ENCODE data around the gene F2. TPM values are rescaled to one million over a fixed set of nuclear protein-coding genes. Genes with fewer than 3 reads are reported as not detected.
A peak's percentile ranks its signal among the peaks of the same experiment; 100 is the strongest.

Gene F2
- total RNA-seq, 1 donor from 2014 or later = not detected

DNA sequence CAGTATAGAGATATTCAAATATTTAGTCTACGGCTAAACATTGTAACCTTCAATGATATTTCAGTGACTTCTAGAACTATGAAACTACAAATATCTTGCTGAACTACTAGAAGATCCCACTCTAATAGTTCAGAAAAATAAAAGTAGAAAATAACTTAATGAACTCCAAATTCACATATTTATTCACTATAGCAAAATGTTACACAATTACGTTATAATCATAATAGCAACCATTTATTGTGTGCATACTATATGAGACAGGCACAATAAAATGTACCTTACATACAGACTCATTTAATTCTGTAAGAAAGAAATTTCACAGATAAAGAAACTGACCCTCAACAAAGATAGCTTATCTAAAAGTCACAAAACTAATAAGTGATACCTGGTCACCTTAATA, 57.9 kb downstream of the F2 start:
- DNase-seq (ENCODE audit: low spot score) = no peak
- H3K9me3 Mint-ChIP-seq = no peaks in the 10 kb centered on the region
- no peak for TF ChIP-seq EZH2phosphoT487 (IDR thresholded peaks at IDR 0.05)
- TF ChIP-seq, protein P1, sequence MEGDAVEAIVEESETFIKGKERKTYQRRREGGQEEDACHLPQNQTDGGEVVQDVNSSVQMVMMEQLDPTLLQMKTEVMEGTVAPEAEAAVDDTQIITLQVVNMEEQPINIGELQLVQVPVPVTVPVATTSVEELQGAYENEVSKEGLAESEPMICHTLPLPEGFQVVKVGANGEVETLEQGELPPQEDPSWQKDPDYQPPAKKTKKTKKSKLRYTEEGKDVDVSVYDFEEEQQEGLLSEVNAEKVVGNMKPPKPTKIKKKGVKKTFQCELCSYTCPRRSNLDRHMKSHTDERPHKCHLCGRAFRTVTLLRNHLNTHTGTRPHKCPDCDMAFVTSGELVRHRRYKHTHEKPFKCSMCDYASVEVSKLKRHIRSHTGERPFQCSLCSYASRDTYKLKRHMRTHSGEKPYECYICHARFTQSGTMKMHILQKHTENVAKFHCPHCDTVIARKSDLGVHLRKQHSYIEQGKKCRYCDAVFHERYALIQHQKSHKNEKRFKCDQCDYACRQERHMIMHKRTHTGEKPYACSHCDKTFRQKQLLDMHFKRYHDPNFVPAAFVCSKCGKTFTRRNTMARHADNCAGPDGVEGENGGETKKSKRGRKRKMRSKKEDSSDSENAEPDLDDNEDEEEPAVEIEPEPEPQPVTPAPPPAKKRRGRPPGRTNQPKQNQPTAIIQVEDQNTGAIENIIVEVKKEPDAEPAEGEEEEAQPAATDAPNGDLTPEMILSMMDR (IDR thresholded peaks at IDR 0.05) = no peak
- TF ChIP-seq EZH2 (IDR thresholded peaks at IDR 0.05) = no peak
- no peaks in the 10 kb centered on the region for H3K4me1 ChIP-seq
- peaks cover 2% of the 10 kb centered on the region for H3K27me3 Mint-ChIP-seq (ENCODE audit: insufficient read depth, low read depth)
- H3K4me3 ChIP-seq = no peak overlapping the region
- H3K27ac ChIP-seq = no peak overlapping the region
- no peak overlapping the region for H2AFZ ChIP-seq (replicated peaks)
- H3K36me3 Mint-ChIP-seq = peaks cover 47% of the 10 kb centered on the region
- no peaks in the 10 kb centered on the region for H3K9me3 ChIP-seq (ENCODE audit: low read depth)
- H3K27me3 ChIP-seq = no peaks in the 10 kb centered on the region
- no peak overlapping the region for H3K27ac Mint-ChIP-seq
- H3K9ac ChIP-seq = no peak overlapping the region
- peaks cover 10% of the 10 kb centered on the region for H3K79me2 ChIP-seq (ENCODE audit: low read depth)
- no peaks in the 10 kb centered on the region for H3K4me1 Mint-ChIP-seq
- peaks cover 10% of the 10 kb centered on the region for H3F3A ChIP-seq (ENCODE audit: low read depth)
- peaks cover 6% of the 10 kb centered on the region for H4K20me1 ChIP-seq (ENCODE audit: low read depth)
- no peak overlapping the region for H3K4me2 ChIP-seq
- peaks cover 39% of the 10 kb centered on the region for H3K36me3 ChIP-seq
- no peak overlapping the region for H3K4me3 Mint-ChIP-seq

GRCh38 chr11:46778416-46778815, 59.4 kb downstream of the F2 start:
- Mint-ChIP-seq H3K36me3 (peaks cover 45% of the 10 kb centered on the region), H3K4me1 (no peaks in the 10 kb centered on the region), H3K27ac (no peak overlapping the region), H3K4me3 (no peak overlapping the region), H3K9me3 (no peaks in the 10 kb centered on the region), H3K27me3 (ENCODE audit: insufficient read depth, low read depth) (peaks cover 2% of the 10 kb centered on the region)
- H3K27ac ChIP-seq = no peak overlapping the region
- H3K4me3 ChIP-seq = no peak overlapping the region
- no peak overlapping the region for H3K9ac ChIP-seq
- H3K4me2 ChIP-seq = no peak overlapping the region
- H3K9me3 ChIP-seq (ENCODE audit: low read depth) = no peaks in the 10 kb centered on the region
- TF ChIP-seq EZH2phosphoT487 (IDR thresholded peaks at IDR 0.05) (no peak), EZH2 (IDR thresholded peaks at IDR 0.05) (no peak)
- TF ChIP-seq, protein P1 (IDR thresholded peaks at IDR 0.05) = no peak
- H3K36me3 ChIP-seq = peaks cover 43% of the 10 kb centered on the region
- peaks cover 10% of the 10 kb centered on the region for H3K79me2 ChIP-seq (ENCODE audit: low read depth)
- peaks cover 10% of the 10 kb centered on the region for H3F3A ChIP-seq (ENCODE audit: low read depth)
- H3K4me1 ChIP-seq = no peaks in the 10 kb centered on the region
- H3K27me3 ChIP-seq = no peaks in the 10 kb centered on the region
- DNase-seq (ENCODE audit: low spot score) = no peak
- no peak overlapping the region for H2AFZ ChIP-seq (replicated peaks)
- H4K20me1 ChIP-seq (ENCODE audit: low read depth) = peaks cover 4% of the 10 kb centered on the region

Small RNA genes lying within 50 kb of the gene (microRNA-seq; reads per million reads assigned to microRNA genes)
- 1.8 reads per million, percentile 4 among the genes with 10 or more reads in this experiment for gene MIR5582

Small RNA genes lying within 50 kb of the gene (small RNA-seq; reads per million reads assigned to genes)
- gene MIR5582 (not detected), gene RF00573 (not detected), gene SNORD67 (16.8 reads per million, percentile 96 among the genes with 10 or more reads in this experiment)

Other genes with a start within 250 kb of the F2 start
- 20.7 and 35.9 TPM in 2 replicates for gene AMBRA1, start 125.2 kb upstream of the F2 start, total RNA-seq (ENCODE audit: low replicate concordance)
- 4.6 and 5.3 TPM in 2 replicates for gene HARBI1, start 102.0 kb upstream of the F2 start, total RNA-seq (ENCODE audit: low replicate concordance)
- 75.4 and 88.5 TPM in 2 replicates for gene ATG13, start 101.7 kb upstream of the F2 start, total RNA-seq (ENCODE audit: low replicate concordance)
- gene ARHGAP1, start 18.6 kb upstream of the F2 start, total RNA-seq (ENCODE audit: low replicate concordance) = 8.1 and 11.8 TPM in 2 replicates
- 2.8 and 10.7 TPM in 2 replicates for gene ZNF408, start 18.2 kb upstream of the F2 start, total RNA-seq (ENCODE audit: low replicate concordance)
- 196 and 247 TPM in 2 replicates for gene CKAP5, start 127.1 kb downstream of the F2 start, total RNA-seq (ENCODE audit: low replicate concordance)
- gene LRP4, start 199.3 kb downstream of the F2 start, total RNA-seq (ENCODE audit: low replicate concordance) = 9.2 and 12.0 TPM in 2 replicates
- gene CSTPP1, start 217.5 kb downstream of the F2 start, total RNA-seq (ENCODE audit: low replicate concordance) = 32.7 and 51.7 TPM in 2 replicates

All from neural progenitor cell (in vitro differentiated cells).